ENCODE results near the gene CXCR1. TPM values are rescaled to one million over a fixed set of nuclear protein-coding genes. Genes with fewer than 3 reads are reported as not detected.
"Not testable (repeated sequence)": the region's sequence is repeated elsewhere in the genome, so short reads cannot be mapped to it uniquely, and the experiment has no call there.

The CXCR1 gene
- total and polyA plus RNA-seq, 9 of the 15 experiments (the other 6 are each of a cell fraction or from before 2014, with no cell fraction given): not detected

GRCh38 chr2:218172845-218173244 lies 6.1 kb upstream of the CXCR1 start (continued):
- TF ChIP-seq PREB (CRISPR knock-in tag; IDR thresholded peaks at IDR 0.05) (no peak), CHD4 (IDR thresholded peaks at IDR 0.05; ENCODE audit: insufficient read depth, insufficient replicate concordance, low read depth, low read length, poor library complexity, severe bottlenecking) (no peak), RBM22 (IDR thresholded peaks at IDR 0.05; ENCODE audit: low read depth, low read length, poor library complexity, severe bottlenecking) (no peak)

GRCh38 chr2:218171744-218172143 lies 5.0 kb upstream of the CXCR1 start:
- intact Hi-C loops (cut with micrococcal nuclease); BruUV-seq (replicated peaks): not testable (repeated sequence)

More at GRCh38 chr2:218171744-218172143, 5.0 kb upstream of the CXCR1 start:
- POLR2A ChIA-PET: interaction anchor here (0.5 to 2.4 kb wide), 2 partner anchors 11 to 808 kb away, joined by 3 to 8 read pairs; no protein-coding TSS in a partner anchor
- DNase-seq (ENCODE audit: extremely low read depth in 1 of 4, low spot score in 3 of 4); in situ Hi-C loops (cut with MboI); H2AFZ ChIP-seq (ENCODE audit: low read depth, low read length); H3K79me2 ChIP-seq (ENCODE audit: control insufficient read depth, insufficient read depth, low read length); H4K20me1 ChIP-seq (replicated peaks; ENCODE audit: control insufficient read depth, insufficient read depth, low read length); H3K9me3 ChIP-seq (replicated peaks; ENCODE audit: control insufficient read depth, insufficient read depth, low read depth, low read length); H3K27me3 ChIP-seq (ENCODE audit: control insufficient read depth in 2 of 2, insufficient read depth in 2 of 2, low read length in 2 of 2); ATAC-seq; H3K27ac ChIP-seq (ENCODE audit: extremely low read depth, low read depth, low read length); H3K9ac ChIP-seq (ENCODE audit: insufficient read depth in 1 of 2, low read depth in 2 of 2, low read length in 2 of 2); FAIRE-seq; H3K36me3 ChIP-seq (ENCODE audit: control insufficient read depth, insufficient read depth, low read length); H3K4me1 ChIP-seq (replicated peaks in 1 of 2; ENCODE audit: control insufficient read depth in 2 of 2, insufficient read depth in 2 of 2, low read length in 2 of 2); CTCF ChIA-PET (ENCODE audit: low intra/inter-chr PET ratio); H3K4me2 ChIP-seq (ENCODE audit: insufficient read depth, low read length); H3K4me3 ChIP-seq; H3K9me1 ChIP-seq (ENCODE audit: control insufficient read depth, insufficient read depth, low read length): not testable (repeated sequence)
- 3% methylated on average over 3 of the region's 3 CpGs for WGBS (ENCODE audit: insufficient coverage, low coverage, missing lambda C conversion rate)
